Activated CD8-positive, alpha-beta memory T cell treated with anti-CD3 and anti-CD28 coated beads, Interleukin-2, amount 50 U/mL, for 48 hours (primary cell): ENCODE data around the gene FGF8.

Source experiments
- DNase-seq: peaks from one replicate; pipeline ENCODE4 v3.0.0-alpha.2; 2020

The FGF8 gene

GRCh38 chr10:101781984-101782810, 6.3 kb upstream of the FGF8 start:
- no peak for DNase-seq

- no peak for DNase-seq
Measured at GRCh38 chr10:101781655-101781983, 5.7 kb upstream of the FGF8 start.

- peak; percentile 89 for DNase-seq
Measured at GRCh38 chr10:101780818-101781654, 5.1 kb upstream of the FGF8 start.

GRCh38 chr10:101780187-101780817, 4.4 kb upstream of the FGF8 start:
- peak; percentile 55 for DNase-seq

- peak; percentile 97 for DNase-seq
Measured at GRCh38 chr10:101779544-101780186, 3.8 kb upstream of the FGF8 start.

GRCh38 chr10:101778781-101779543, 3.0 kb upstream of the FGF8 start:
- peak; percentile 62 for DNase-seq

- DNase-seq: peak; percentile 57
Measured at GRCh38 chr10:101778151-101778780, 2.4 kb upstream of the FGF8 start.

GRCh38 chr10:101777619-101778145, 1.8 kb upstream of the FGF8 start:
- peak; percentile 51 for DNase-seq

GRCh38 chr10:101776161-101776817, 375 bp upstream of the FGF8 start:
- DNase-seq: peak; percentile 52

- DNase-seq: no peak
Measured at GRCh38 chr10:101774589-101775272, 1.2 kb downstream of the FGF8 start.

- no peak for DNase-seq
Measured at GRCh38 chr10:101773923-101774588, 1.9 kb downstream of the FGF8 start.

- DNase-seq: no peak
Measured at GRCh38 chr10:101772895-101773761, 2.8 kb downstream of the FGF8 start.

GRCh38 chr10:101772017-101772894, 3.7 kb downstream of the FGF8 start:
- no peak for DNase-seq

GRCh38 chr10:101771380-101771779, 4.5 kb downstream of the FGF8 start:
- no peak for DNase-seq

- DNase-seq: no peak
Measured at GRCh38 chr10:101770331-101771215, 5.3 kb downstream of the FGF8 start.

GRCh38 chr10:101769541-101770180, 6.3 kb downstream of the FGF8 start:
- no peak for DNase-seq
